NCI-H345 (cell line): ENCODE data around the gene CAMSAP2.

Experiments
- DNase-seq: peaks from one replicate; lab custom pipeline; 2025; lab: John Stamatoyannopoulos, UW

The CAMSAP2 gene

GRCh38 chr1:200899015-200899386 is 160.3 kb downstream of the CAMSAP2 start:
- no peak for DNase-seq

GRCh38 chr1:200899451-200899915 is 160.8 kb downstream of the CAMSAP2 start:
- DNase-seq: no peak

GRCh38 chr1:200899954-200900867 is 161.5 kb downstream of the CAMSAP2 start:
- DNase-seq: no peak

- DNase-seq: no peak
Observed at GRCh38 chr1:200900877-200901276, 162.2 kb downstream of the CAMSAP2 start.

GRCh38 chr1:200901350-200901749 is 162.7 kb downstream of the CAMSAP2 start:
- DNase-seq: no peak

GRCh38 chr1:200901796-200902444 is 163.2 kb downstream of the CAMSAP2 start:
- peak; percentile 11 for DNase-seq

- no peak for DNase-seq
Observed at GRCh38 chr1:200903793-200904192, 165.1 kb downstream of the CAMSAP2 start.

- DNase-seq: no peak
Observed at GRCh38 chr1:200904772-200905171, 166.1 kb downstream of the CAMSAP2 start.

GRCh38 chr1:200905411-200906052 is 166.8 kb downstream of the CAMSAP2 start:
- DNase-seq: no peak

GRCh38 chr1:200906491-200906890 is 167.8 kb downstream of the CAMSAP2 start:
- no peak for DNase-seq

- no peak for DNase-seq
Observed at GRCh38 chr1:200907611-200908097, 169.0 kb downstream of the CAMSAP2 start.

GRCh38 chr1:200908191-200908868 is 169.6 kb downstream of the CAMSAP2 start:
- no peak for DNase-seq

GRCh38 chr1:200909071-200909470 is 170.4 kb downstream of the CAMSAP2 start:
- no peak for DNase-seq

- no peak for DNase-seq
Observed at GRCh38 chr1:200909757-200910239, 171.1 kb downstream of the CAMSAP2 start.
